HG03378 (cell line): ENCODE results near the gene ADSS1.

Source experiments
- ATAC-seq: cut with Tn5 transposase; IDR thresholded peaks from one replicate; pipeline ENCODE4 v1.9.1; 2021; ENCODE audit warnings: mild to moderate bottlenecking, moderate library complexity; ENCODE audit not compliant: unreplicated experiment

The ADSS1 gene

GRCh38 chr14:104778694-104779331 is 54.8 kb downstream of the ADSS1 start:
- no peak for ATAC-seq

DNA sequence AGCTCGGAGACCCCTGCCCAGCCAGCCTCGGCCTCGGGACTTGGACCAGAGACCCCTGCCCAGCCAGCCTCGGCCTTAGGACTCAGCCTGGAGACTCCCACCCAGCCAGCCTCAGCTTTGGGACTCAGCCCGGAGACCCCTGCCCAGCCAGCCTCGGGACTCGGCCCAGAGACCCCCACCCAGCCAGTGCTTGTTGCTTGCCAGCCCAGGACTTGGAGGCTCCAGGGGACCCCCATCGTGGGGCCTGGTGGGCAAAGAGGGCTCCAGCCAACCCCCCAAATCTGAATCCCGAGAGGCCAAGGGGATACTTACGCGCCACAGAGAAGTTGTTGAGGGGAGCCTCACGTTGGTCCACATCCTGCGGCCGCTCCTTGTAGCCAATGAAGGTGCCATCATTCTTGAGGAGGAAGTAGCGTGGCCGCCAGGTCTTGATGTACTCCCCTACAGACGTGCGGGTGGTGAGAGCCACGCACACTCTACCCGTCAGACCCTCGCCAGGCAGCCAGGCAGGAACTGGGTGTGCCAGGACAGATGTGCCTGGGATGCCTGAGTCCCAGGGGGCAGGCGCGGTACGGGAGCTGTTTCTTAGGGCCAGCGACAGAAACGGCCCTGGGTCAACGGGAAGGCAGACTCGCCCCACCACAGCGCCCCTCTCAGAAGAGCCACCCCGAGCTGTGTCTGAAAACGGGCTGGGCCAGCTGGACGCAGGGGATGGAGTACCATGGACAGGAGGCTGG is 55.9 kb downstream of the ADSS1 start:
- no peak for ATAC-seq

GRCh38 chr14:104780513-104781030 is 56.5 kb downstream of the ADSS1 start:
- ATAC-seq = no peak

DNA sequence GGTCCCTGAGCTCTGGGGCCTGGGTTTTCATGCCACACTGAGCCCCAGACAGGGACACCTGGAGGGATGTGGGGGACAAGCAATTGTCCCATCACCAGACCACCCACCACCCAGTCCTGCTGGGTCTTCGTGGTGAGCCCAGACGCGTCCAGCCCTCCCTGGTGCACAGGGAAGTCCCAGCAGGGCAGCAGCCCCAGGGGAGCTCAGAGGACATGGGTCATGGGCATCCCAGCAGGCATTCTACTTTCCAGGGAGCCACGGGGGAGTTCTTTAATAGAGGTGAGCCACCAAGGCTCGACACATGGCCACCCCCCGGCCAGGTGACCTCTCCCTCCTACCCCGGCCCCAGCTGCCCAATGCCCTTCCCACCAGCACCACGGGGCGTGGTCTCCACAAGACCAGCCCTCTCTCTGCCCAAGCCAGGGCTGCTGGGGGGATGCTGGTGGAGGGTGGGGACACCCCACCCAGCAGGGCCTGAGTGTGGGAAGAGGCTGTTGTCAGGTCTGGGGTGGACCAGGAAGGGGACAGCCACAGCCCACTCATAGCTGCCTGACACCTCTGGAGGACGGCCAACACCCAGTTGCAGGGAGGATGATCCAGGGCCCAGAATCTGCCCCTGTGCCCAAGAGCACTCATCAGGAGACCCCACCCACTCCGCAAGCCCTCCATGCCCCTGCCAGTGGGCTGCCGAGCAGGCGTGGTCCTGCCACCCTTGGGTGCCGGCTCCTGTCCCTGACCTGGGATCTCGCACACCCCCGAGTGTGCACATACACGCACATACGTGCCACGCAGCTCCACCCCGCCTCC is 57.4 kb downstream of the ADSS1 start:
- ATAC-seq = no peak

DNA sequence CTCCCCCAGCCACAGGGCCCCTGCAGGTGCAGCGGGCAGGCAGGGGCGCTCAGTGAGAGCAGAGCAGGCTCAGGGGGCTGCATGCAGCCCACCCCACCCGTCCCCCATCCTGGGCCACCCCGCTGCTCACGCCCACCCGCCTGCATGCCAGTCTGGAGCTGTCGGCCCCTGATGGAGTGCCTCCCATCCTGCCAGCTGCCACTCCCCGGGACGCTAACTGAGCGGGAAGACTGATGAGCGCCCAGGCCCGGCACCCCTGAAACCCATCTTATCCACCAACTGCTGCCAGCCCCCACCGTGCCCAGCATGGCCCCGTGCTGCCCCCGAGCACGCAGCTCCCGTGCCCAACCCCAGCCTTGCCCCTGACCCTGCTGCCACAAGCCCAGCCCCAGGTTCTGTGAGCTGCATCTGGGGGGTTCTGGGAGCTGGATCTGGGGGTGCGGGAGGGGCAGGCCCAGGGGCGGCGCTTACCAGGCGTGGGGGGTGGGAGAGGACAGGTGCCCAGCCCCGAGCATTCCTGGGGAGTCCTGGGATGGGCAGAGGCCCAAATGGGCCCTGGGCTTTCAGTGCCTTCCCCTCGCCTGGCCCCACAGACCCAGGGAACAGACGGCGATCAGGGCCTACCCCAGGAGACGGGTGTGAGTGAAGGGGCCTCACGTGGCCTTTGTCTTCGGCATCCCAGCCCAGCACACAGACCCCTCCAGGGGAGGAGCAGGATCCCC is 58.2 kb downstream of the ADSS1 start:
- no peak for ATAC-seq

DNA sequence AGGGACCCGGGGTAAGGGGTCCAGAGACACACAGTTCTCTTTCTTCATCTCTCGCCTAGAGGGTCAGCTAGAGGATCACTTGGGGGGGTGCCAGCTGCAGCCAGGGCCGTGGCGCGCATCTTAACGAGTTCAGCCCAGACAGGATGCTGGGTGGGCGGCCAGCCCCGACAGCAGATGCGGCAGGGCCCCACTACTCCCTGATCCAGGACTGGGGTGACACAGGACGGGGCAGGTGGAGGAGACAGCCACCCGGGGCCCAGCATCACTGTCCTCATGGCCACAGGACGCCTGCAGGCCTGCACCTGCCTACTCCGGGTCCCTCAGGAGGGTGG is 58.7 kb downstream of the ADSS1 start:
- no peak for ATAC-seq

DNA sequence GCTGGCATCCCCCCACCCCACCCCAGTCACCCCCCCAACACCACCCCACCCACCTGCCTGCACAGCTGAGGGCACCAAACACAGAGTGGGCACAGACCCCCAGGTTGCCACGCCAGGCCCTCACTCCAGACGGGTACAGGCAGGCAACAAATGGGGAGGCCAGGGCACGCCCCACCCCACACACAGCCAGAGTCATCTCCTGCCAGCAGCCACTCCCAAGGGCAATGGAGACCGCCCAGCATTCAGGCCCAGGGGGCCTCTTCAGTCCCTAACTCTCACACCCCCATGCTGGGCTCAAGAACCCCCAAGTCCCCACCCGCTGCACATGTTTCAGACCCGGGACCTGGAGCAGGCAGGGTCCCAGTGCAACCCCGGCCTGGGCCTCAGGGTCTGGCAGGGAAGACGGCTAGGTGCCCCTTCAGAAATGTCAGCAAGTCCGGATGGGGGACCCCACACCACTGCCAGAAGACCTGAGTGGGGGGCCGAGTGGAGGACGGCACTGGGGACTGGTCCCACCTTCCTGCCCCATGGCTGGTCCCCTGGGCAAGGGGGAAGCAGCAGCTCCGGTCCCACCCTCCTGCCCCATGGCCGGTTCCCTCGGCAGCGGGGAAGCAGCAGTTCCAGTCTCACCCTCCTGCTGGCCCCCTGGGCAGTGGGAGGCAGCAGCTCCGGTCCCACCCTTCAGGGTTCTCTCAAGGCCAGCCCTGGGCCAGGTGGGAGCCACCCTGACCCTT is 59.6 kb downstream of the ADSS1 start:
- ATAC-seq = no peak

GRCh38 chr14:104784218-104784568 is 60.2 kb downstream of the ADSS1 start:
- ATAC-seq = no peak

GRCh38 chr14:104784846-104785707 is 61.0 kb downstream of the ADSS1 start:
- ATAC-seq = no peak

DNA sequence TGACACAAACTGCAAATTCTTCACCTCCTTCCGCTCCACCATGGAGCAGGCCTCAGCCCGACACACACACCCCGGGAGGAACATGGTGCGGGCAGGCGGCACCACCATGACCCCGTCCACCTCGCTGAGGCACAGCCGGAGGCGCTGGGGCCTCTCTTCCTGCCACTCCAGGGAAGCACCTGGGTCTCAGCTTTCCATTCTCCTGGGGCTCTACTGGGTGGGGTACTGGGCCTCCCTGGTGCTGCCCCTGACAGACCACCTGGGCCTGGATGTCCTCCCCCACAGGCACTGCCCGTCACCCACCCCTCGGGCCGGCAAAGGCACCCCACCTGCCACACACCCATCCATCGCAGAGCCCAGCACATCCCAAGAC is 61.7 kb downstream of the ADSS1 start:
- ATAC-seq = no peak

GRCh38 chr14:104786091-104786586 is 62.1 kb downstream of the ADSS1 start:
- ATAC-seq = no peak

- ATAC-seq = no peak
These were observed 63.0 kb downstream of the ADSS1 start for GRCh38 chr14:104786726-104787675.

DNA sequence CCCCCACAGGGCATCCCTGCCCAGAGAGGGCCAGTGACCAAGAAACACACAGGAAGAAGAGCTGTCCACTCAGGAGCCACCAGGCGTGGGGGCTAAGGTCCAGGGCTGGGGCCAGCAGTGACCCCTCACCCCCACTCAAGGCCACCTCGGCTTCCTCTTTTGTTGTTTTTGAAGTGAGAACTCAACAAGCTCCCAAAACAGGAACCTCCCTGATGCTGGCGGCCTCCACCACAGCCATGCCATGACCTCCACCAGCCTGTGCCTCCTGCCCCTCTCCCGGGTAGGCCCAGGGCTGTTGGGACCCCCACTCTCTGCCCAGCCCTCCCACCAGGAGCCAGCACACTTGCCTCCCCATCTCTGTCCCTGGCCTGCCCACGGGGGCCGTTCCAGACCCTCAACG is 63.7 kb downstream of the ADSS1 start:
- no peak for ATAC-seq

GRCh38 chr14:104788161-104788818 is 64.3 kb downstream of the ADSS1 start:
- ATAC-seq = no peak

DNA sequence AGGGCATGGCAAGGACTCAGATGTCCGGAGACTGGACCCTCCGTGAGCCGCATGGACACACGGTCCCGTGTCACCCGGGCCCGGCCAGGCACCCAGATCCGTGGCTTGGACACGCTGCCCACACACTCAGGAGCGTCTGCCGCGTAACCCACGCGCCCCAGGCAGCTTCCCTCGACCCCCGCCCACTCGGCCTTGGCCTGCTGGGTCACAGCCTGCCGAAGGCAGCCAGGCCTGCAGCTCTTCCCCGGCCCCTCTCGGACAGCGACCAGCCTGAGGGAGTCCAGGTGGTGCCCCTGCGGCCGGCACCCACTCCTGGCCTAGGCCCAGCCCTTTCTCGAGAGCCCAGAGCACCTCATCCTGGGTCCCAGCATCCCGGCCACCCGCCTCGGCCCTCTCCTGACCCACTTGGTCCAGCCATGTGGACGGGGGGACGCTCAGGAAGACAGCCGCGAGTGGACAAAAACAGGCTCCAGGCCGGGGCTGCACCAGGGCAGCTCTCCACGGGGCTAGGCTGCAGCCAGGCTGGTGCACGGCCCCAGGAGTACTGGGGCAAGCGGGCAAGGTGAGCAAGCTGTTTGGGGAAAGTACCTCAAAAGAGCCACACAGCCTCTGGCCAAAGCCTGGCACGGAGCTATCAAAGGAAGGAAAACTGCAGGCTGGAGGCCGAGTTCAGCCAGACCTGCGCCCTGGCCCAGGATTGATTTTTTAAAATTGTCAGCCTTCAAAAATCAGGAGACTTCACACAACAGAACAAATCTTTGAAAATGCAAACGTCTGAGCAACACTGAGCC is 65.0 kb downstream of the ADSS1 start:
- ATAC-seq = no peak

DNA sequence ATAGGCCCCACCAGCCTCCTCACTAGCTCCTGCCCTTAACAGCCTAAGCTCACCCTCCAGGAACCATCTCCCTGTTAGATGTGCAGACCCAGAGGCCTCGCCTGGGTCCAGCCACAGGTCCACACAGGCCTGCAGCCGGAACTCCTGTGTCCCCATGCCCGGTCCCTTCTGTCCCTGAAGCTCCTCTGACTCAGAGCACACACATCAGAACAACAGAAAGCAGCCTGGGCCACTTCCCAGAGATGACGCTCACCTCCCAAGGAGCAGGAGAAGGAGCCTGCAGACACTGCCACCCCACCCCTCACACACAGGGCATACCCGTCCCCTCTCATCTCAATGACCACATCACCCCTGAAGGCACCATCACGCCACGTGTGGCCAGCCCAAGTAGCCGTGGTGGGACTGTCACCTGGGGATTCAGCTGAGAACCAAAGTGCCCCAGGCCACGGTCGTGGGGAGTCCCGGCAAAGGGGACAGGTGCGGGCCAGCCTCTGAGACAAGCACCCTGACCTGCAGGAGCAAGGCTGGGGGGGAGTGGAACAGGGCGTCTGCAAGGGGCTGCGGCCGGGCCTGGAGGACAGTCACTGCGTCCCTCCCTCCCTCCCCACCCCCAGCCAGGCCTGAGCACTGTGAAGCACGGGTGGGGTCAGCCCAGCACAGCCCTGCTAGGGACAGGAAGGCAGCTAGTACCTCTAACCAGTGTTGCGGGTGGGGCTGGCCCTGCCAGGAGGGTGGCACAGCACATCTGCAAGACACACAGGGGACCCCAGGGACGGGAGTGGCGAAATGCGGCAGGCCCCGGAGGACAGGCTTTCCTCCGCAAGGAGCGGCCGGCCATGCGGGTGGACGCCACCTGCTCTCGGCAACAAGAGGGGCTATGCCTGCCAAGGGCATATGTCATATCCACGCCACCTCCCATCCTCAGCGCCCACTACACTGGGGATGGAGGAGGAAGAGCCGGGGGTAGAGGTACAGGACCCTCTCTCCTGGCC is 66.0 kb downstream of the ADSS1 start:
- no peak for ATAC-seq
